Spinal cord (tissue), 10 donors: Measurements from ENCODE around the gene LGALS9B. TPM values are rescaled to one million over a fixed set of nuclear protein-coding genes. Genes with fewer than 3 reads are reported as not detected.
"Not testable (repeated sequence)": the region's sequence is repeated elsewhere in the genome, so short reads cannot be mapped to it uniquely, and the experiment has no call there.

Source experiments
- DNase-seq, 6 donors: peaks; one replicate each; pipeline versions ENCODE4 v3.0.0 to v3.0.0-alpha.2; 2013 to 2015; ENCODE audit warnings: low spot score in 6 of 6, low read depth in 4 of 6
- H3K27ac ChIP-seq: one replicate; pipeline ENCODE4 v1.5.1; 2013; ENCODE audit warnings: low read depth, low read length, control low read depth
- H3K27me3 ChIP-seq: one replicate; pipeline ENCODE4 v1.6.1; 2013; ENCODE audit warnings: low read length; ENCODE audit not compliant: control insufficient read depth, insufficient read depth
- H3K36me3 ChIP-seq: one replicate; pipeline ENCODE4 v1.6.1; 2013; ENCODE audit warnings: low read length; ENCODE audit not compliant: control insufficient read depth, insufficient read depth
- H3K4me1 ChIP-seq: one replicate; pipeline ENCODE4 v1.6.1; 2013; ENCODE audit warnings: low read length; ENCODE audit not compliant: control insufficient read depth, insufficient read depth
- H3K4me3 ChIP-seq: one replicate; pipeline ENCODE4 v1.5.1; 2013; ENCODE audit warnings: low read depth, low read length, control low read depth
- H3K9me3 ChIP-seq: one replicate; pipeline ENCODE4 v1.6.1; 2013; ENCODE audit warnings: low read length; ENCODE audit not compliant: control insufficient read depth, insufficient read depth
- WGBS: methylation state at CpG from one replicate; pipeline ENCODE4 v1.1.5; 2013; ENCODE audit warnings: missing lambda C conversion rate; ENCODE audit not compliant: insufficient coverage; 5-methylcytosine and 5-hydroxymethylcytosine counted together
- long read RNA-seq, 4 donors: transcript quantifications; one replicate each; lab custom pipeline, GENCODE V29; 2026
- polyA plus RNA-seq, 2 donors: library from polyadenylated mRNA; unstranded; fragments of 120-200 nt; gene quantifications; one replicate each; pipeline ENCODE4 v1.2.1, GENCODE V29; 2013; ENCODE audit not compliant: insufficient read length in 2 of 2
- total RNA-seq, 2 donors: library from RNA; depleted of rRNA in 1 of 2; stranded (reverse); fragments of 120-200 nt in 1 of 2; fragments of >200 nt in 1 of 2; gene quantifications; one replicate each; pipeline versions ENCODE4 v1.2.3 to v1.2.4, GENCODE V29; 2013 to 2014
- donor health status: healthy.

Gene LGALS9B
- total RNA-seq (not detected), polyA plus RNA-seq (not detected)
- long read RNA-seq, donor 1, result 0 reads
- long read RNA-seq, donor 2, result 0 reads
- long read RNA-seq, donor 3, result 0 reads
- long read RNA-seq, donor 4, result 0 reads

DNA sequence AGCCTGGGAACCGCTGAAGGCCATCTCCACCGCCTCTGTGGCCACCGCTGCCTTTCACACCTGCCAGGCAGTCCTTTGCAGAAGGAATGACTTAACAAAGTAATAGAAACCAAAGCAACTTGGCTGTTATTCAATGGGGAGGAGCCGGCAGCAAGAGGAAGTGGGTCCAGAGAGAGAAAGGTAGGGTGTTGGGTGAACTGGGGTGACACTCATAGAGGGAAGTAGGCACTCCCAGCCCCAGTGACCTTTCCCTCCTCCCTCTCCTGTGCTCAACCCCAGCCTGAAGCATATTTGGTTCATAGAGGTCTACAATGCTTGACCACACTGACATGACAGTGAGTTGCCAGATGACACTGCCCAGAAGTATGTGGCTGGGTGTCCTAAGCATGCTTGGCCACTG is at the start of gene LGALS9B:
Gene LGALS9B (minus strand): TSS at position 93 of the 400 bp plus-strand sequence. CDS start 69 bp downstream, at position 24.
- not testable (repeated sequence) for H3K36me3 ChIP-seq, DNase-seq, H3K4me3 ChIP-seq, H3K27me3 ChIP-seq, H3K4me1 ChIP-seq, H3K27ac ChIP-seq, H3K9me3 ChIP-seq
- no CpG with 5 or more reads among the region's 4 CpGs for WGBS

DNA sequence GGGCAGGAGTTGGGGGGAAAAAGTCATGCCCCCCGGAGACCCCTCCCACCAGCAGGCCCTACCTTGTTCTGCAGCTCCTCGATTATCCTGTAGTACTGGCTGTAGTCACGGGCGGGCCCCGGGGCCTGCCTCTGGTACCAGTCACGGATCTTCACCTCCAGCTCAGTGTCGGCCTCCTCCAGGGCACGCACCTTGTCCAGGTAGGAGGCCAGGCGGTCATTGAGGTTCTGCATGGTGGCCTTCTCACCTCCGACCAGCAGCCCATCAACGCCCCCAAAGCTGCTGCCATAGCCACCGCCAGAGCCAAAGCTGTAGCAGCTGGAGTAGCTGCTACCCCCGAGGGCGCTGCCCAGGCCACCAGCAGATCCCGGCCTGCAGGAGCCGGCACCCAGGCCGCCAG is 49.6 kb upstream of the LGALS9B start:
- H3K4me3 ChIP-seq, H3K9me3 ChIP-seq, H3K27ac ChIP-seq, DNase-seq, H3K4me1 ChIP-seq, H3K27me3 ChIP-seq, H3K36me3 ChIP-seq: not testable (repeated sequence)
- 91% methylated on average over 7 of the region's 17 CpGs for WGBS

GRCh38 chr17:20515099-20515498 is 47.8 kb upstream of the LGALS9B start:
- not testable (repeated sequence) for H3K4me1 ChIP-seq, H3K36me3 ChIP-seq, H3K9me3 ChIP-seq, H3K27ac ChIP-seq, DNase-seq, H3K27me3 ChIP-seq, H3K4me3 ChIP-seq
- WGBS, result 80% methylated on average over 2 of the region's 10 CpGs

DNA sequence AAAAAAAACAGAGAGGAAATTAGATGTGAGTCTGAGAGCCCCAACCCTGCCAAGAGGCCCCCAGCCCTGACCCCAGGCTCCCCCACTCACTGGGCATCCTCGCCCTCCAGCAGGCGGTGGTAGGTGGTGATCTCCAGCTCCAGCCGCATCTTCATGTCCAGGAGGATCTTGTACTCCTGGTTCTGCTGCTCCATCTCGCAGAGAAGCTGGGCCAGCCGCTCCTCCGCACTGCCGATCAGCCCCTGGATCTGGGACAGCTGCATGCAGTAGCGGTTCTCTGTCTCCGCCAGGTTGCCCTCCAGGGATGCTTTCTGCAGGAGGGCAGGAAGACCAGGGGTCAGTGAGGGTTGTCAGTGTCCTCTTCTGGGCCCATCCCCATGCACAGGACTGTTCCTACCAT is 46.2 kb upstream of the LGALS9B start:
- H3K9me3 ChIP-seq, H3K27ac ChIP-seq, H3K4me3 ChIP-seq, DNase-seq, H3K27me3 ChIP-seq, H3K4me1 ChIP-seq, H3K36me3 ChIP-seq: not testable (repeated sequence)
- WGBS, result no CpG with 5 or more reads among the region's 9 CpGs

DNA sequence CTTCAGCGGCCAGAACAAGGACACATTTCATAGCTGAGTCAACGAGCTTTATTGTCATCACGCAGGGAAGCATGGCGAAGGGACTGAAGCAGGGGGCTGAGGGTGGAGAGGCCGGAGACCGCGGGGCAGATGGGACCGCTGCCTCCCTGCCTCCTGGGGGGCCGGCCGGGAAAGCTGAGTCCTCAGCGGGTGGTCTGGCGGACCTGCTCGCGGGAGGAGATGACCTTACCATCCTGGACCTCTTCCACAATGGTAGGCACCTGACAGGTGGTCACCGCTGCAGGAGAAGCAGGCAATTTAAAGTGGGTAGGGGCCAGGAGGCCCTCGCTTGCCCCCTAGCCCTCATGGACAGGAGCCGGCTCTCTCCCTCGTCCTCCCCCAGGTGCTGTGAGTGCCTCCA is 45.0 kb upstream of the LGALS9B start:
- WGBS, result no CpG with 5 or more reads among the region's 18 CpGs

GRCh38 chr17:20511778-20512177 is 44.4 kb upstream of the LGALS9B start:
- not testable (repeated sequence) for H3K27me3 ChIP-seq, H3K4me3 ChIP-seq, H3K9me3 ChIP-seq, H3K36me3 ChIP-seq, H3K27ac ChIP-seq, DNase-seq, H3K4me1 ChIP-seq
- no CpG with 5 or more reads among the region's 8 CpGs for WGBS

More for the DNA sequence above, 45.0 kb upstream of the LGALS9B start:
- H3K36me3 ChIP-seq, H3K27me3 ChIP-seq, H3K4me3 ChIP-seq, DNase-seq, H3K4me1 ChIP-seq, H3K27ac ChIP-seq, H3K9me3 ChIP-seq: not testable (repeated sequence)

DNA sequence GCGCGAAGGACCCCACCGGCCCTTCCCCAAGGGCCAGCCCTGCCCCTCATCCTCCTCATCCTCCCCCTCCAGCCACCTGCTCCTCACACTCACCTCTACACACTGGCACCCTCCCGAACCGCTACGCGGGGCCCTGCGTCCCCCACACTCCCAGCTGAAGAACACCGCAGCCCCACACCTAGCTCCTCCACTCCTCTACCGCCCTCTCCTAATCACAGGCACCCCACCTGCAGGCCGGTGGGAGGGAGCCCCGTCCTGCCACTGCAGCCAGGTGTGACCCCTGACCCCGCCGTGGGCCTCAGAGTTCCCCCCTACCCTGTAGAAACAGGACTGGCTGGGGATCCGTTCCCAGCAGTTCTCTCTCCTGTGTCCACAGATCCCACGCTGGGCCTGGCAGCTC is 38.0 kb upstream of the LGALS9B start:
- not testable (repeated sequence) for H3K4me3 ChIP-seq, H3K27ac ChIP-seq, H3K9me3 ChIP-seq, H3K4me1 ChIP-seq, DNase-seq, H3K36me3 ChIP-seq, H3K27me3 ChIP-seq
- no CpG with 5 or more reads among the region's 16 CpGs for WGBS

DNA sequence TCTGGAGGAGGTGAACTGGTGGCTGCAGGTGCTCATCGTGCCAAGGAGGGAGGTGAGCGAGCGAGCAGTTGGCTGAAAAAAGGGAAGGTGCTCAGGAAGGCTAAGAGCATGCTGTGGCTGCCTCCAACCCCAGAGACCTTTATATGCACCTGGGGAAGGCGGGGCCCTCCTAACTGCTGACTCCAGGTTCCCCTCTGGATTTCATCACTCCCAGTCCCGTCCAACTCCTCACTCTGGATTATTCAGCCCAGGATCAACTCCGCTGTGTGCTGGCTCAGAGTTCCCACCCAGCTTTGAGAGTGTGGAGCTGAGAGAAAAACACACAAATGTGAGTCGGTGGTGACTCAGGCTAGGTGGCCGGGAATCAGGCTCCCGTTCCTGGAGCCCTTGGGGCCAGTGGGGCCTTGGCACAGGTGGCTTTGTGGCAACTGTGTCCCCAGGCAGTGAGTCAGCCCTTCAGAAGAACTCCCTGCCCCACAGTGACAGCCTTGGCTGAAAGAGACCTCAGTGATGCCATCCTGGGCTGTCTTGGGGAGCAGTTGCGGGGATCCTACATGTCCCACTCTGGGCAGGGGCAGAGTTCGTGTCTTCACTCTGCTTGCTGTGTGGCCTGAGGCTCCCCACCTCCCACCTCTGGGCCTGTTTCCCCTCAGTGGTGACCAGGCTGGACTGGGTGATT is 37.2 kb upstream of the LGALS9B start:
- WGBS, result no CpG with 5 or more reads among the region's 11 CpGs
- H3K27me3 ChIP-seq, DNase-seq, H3K27ac ChIP-seq, H3K4me1 ChIP-seq, H3K4me3 ChIP-seq, H3K36me3 ChIP-seq, H3K9me3 ChIP-seq: not testable (repeated sequence)

DNA sequence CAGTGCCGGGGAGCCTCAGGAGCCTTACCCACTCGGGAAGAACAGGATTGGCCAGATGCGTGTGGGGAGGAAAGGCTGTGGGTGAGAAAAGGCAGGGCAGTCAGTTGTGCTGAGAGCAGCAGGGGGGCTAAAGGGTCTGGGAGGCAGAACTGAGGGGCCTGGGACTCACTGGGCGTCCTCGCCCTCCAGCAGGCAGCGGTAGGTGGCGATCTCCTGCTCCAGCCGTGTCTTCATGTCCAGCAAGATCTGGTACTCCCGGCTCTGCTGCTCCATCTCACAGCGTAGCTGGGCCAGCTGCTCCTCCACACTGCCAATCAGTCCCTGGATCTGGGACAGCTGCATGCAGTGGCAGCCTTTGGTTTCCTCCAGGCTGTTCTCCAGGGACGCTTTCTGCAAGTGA is 34.6 kb upstream of the LGALS9B start:
- not testable (repeated sequence) for H3K27me3 ChIP-seq, DNase-seq, H3K4me1 ChIP-seq, H3K4me3 ChIP-seq, H3K36me3 ChIP-seq, H3K27ac ChIP-seq, H3K9me3 ChIP-seq
- WGBS, result 60% methylated on average over 5 of the region's 11 CpGs

DNA sequence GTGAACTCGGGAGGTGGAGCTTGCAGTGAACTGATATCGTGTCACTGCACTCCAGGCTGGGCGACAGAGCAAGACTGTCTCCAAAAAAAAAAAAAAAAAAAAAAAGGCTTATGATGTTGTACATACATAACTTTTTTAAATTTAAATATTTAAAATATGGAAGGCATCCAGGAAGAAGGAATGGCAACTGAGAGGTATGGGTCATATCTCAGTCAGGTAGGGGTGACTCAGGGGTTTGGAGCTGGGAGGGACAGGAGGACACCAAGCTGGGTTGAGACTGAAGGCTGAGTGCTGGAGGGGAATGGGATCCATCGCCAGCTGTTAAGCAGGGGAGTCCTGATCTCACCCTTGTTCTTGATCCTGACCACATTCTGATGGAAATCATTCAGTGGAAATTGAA is 33.0 kb upstream of the LGALS9B start:
- DNase-seq, H3K27me3 ChIP-seq, H3K9me3 ChIP-seq, H3K27ac ChIP-seq, H3K36me3 ChIP-seq, H3K4me1 ChIP-seq, H3K4me3 ChIP-seq: not testable (repeated sequence)
- WGBS, result no CpG with 5 or more reads among the region's 4 CpGs
